ENCODE results near the gene RMC1. TPM values are rescaled to one million over a fixed set of nuclear protein-coding genes. Genes with fewer than 3 reads are reported as not detected.

Gene RMC1
- total RNA-seq: 10 to 100 TPM; 16.6 to 20.2 (median 18.4) TPM

DNA sequence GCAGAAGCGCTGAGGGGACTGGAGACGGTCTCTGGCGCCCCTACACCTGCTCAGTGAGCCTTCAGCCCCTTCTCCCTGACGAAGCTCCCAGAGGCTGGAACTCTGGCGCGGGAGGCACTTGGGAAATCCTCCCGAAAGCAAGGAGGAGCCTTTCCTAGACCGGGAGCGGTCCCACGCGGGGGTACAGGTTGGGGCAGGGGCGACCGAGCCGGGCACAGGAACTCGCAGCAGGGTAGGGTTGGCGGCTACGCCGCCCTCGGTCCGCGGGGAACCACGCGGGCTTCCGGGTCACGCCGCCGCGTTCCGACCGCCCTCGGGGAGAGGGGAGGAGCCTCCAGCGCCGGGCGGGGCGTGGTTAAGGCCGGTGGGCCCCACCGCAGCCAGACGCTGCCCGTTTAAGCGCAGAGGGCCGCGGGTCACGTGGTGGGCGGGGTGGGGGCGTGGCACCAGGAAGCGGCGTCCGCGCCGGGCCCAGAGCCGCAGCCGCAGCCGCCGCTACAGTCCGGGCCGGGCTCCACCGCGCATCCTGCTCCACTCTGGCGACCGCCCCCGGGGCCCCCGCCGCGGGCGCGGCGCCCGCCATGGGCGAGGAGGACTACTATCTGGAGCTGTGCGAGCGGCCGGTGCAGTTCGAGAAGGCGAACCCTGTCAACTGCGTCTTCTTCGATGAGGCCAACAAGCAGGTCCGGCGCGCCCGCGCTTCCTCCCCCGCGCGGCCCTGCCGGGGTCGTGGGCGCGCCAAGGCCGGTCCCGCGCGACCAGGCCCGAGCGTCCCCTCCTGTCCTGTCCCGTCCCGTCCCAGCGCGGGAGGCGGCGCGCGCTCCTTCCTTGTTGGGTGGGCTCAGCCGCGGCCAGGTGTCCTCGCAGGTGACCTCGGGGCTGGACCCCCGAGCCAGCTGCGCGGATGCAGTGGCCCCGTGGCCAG is at the start of gene RMC1:
Gene RMC1, plus strand, starts transcription at position 474 of the 925 bp plus-strand sequence. Its CDS starts 108 bp downstream, at position 582.
- Histone ChIP-seq H3K36me3 (peaks cover 0 to 21% (median 0%) of the 10 kb centered on the region in 3 donors), H3K4me3 (peak within 1 kb of the TSS; percentile 67 to 95 (median 85)), H3K4me1 (peaks cover 9 to 49% (median 23%) of the 10 kb centered on the region in 3 donors), H3K27me3 (no peaks in the 10 kb centered on the region), H3K27ac (peak within 1 kb of the TSS; percentile 85 to 96 (median 93)), H3K9me3 (no peaks in the 10 kb centered on the region)
- intact Hi-C loops (cut with DNase I): no loop called here
- peak; percentile 85 for DNase-seq
- peak in 3 of 4 donors; percentile 34 to 85 (median 74) for TF ChIP-seq POLR2A (IDR thresholded peaks at IDR 0.05)
- TF ChIP-seq, protein P1, sequence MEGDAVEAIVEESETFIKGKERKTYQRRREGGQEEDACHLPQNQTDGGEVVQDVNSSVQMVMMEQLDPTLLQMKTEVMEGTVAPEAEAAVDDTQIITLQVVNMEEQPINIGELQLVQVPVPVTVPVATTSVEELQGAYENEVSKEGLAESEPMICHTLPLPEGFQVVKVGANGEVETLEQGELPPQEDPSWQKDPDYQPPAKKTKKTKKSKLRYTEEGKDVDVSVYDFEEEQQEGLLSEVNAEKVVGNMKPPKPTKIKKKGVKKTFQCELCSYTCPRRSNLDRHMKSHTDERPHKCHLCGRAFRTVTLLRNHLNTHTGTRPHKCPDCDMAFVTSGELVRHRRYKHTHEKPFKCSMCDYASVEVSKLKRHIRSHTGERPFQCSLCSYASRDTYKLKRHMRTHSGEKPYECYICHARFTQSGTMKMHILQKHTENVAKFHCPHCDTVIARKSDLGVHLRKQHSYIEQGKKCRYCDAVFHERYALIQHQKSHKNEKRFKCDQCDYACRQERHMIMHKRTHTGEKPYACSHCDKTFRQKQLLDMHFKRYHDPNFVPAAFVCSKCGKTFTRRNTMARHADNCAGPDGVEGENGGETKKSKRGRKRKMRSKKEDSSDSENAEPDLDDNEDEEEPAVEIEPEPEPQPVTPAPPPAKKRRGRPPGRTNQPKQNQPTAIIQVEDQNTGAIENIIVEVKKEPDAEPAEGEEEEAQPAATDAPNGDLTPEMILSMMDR (IDR thresholded peaks at IDR 0.05): peak in 2 of 6 experiments; percentile 3 to 33
- WGBS, 2 donors: 0 to 1% methylated on average over 4 to 15 of the region's 110 CpGs

- DNase-seq: no peak
- no peaks in the 10 kb centered on the region for H3K9me3 ChIP-seq
- peak overlapping the region; percentile 89 to 100 (median 98) for H3K4me3 ChIP-seq
- H3K27me3 ChIP-seq: no peaks in the 10 kb centered on the region
- H3K36me3 ChIP-seq: peaks cover 0 to 25% (median 0%) of the 10 kb centered on the region in 3 donors
- TF ChIP-seq, protein P1 (IDR thresholded peaks at IDR 0.05): no peak
- TF ChIP-seq POLR2A (IDR thresholded peaks at IDR 0.05): no peak
- intact Hi-C loops (cut with DNase I): no loop called here
- 4 to 7% methylated on average over 8 to 11 of the region's 11 CpGs for WGBS, 2 donors
- peaks cover 14 to 59% (median 27%) of the 10 kb centered on the region in 3 donors for H3K4me1 ChIP-seq
- peak overlapping the region; percentile 99 to 100 (median 100) for H3K27ac ChIP-seq
Observed at GRCh38 chr18:23453680-23454058, 49.6 kb upstream of the RMC1 start.

DNA sequence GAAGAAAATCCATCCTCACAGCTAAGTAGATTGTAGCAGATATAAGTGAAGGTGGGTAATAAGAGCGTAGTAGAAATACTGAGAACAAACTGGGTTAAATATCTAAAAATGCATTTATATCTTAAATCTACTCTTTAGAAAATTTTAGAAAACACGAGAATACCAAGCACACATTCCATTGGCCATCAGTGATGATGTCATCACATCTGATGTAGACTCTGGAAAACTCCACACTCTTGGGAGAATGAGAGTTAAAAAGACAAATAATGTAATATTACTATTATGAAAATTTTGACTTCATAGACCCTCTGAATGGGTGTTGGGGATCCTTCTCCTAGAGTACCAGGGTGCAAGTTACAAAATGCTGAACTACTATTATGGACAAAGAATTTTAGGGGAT is 46.5 kb upstream of the RMC1 start:
- Histone ChIP-seq H3K4me3 (no peak overlapping the region), H3K27ac (peak overlapping the region in 2 of 4 donors; percentile 15 to 24), H3K36me3 (peaks cover 0 to 45% (median 0%) of the 10 kb centered on the region in 3 donors), H3K9me3 (no peaks in the 10 kb centered on the region), H3K4me1 (peaks cover 26 to 89% (median 53%) of the 10 kb centered on the region in 3 donors), H3K27me3 (no peaks in the 10 kb centered on the region)
- intact Hi-C loops (cut with DNase I): no loop called here
- DNase-seq: no peak
- no peak for TF ChIP-seq POLR2A (IDR thresholded peaks at IDR 0.05)
- TF ChIP-seq, protein P1 (IDR thresholded peaks at IDR 0.05): no peak
- WGBS, 2 donors: 88 to 91% methylated on average over 2 of the region's 2 CpGs

DNA sequence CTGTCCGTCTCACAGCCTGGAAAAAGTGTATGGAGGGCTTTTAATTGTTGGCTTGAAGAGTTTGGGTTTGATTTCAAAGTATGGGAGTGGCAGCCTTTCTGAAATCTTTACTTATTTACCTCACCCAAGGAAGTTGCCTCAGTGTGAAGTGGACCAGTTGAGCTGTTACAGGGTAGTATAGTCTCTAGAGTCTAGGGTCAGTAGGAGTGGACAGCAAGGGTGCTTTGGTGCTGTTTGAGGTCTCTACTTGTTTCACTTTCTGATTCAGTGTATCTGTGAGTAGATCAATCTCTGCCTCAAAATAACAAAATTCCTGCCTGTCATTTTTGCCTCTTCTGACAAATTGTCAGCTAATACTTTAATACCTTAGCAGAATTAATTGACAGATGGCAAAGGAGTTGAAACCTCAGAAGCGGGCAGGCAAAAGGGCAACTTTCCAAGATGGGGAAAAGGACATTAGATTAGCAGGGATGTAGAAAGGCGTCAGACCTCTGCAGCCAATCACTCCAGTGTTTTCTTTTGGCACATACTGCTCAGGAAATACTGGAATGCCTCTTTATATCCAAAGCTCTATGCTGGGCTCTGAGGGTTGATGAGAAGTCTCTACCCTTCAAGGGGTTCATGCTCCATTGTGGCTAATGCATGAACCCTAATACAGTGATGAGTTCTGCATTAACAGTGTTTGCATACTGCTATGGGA is 44.3 kb upstream of the RMC1 start:
- no peak for TF ChIP-seq POLR2A (IDR thresholded peaks at IDR 0.05)
- TF ChIP-seq, protein P1 (IDR thresholded peaks at IDR 0.05): no peak
- peak overlapping the region in 2 of 4 donors; percentile 30 to 45 for H3K27ac ChIP-seq
- H3K4me3 ChIP-seq: peak overlapping the region in 3 of 4 donors; percentile 6 to 13 (median 11)
- DNase-seq: no peak
- H3K27me3 ChIP-seq: no peaks in the 10 kb centered on the region
- 56 to 76% methylated on average over 3 of the region's 3 CpGs for WGBS, 2 donors
- H3K36me3 ChIP-seq: peaks cover 0 to 66% (median 15%) of the 10 kb centered on the region in 3 donors
- H3K4me1 ChIP-seq: peaks cover 26 to 78% (median 50%) of the 10 kb centered on the region in 3 donors
- no peaks in the 10 kb centered on the region for H3K9me3 ChIP-seq
- intact Hi-C loops (cut with DNase I): no loop called here
